Spleen (tissue), 7 donors: ENCODE measurements around the gene G3BP1.

Experiments used
- CTCF ChIP-seq, 11 experiments: fragments of 200-600 bp in 7 of 11; fragments of 450-650 bp in 4 of 11; sonication (generic) in 4 of 11; IDR thresholded peaks in 8 of 11; conservative IDR thresholded peaks in 3 of 11; 1 replicate in 7 of 11; 2 replicates in 4 of 11; pipeline versions ENCODE4 v1.4.0 to v1.8.0; 2016 to 2021; ENCODE audit warnings: antibody characterized with exemption in 11 of 11, inconsistent platforms in 4 of 11, mild to moderate bottlenecking in 1 of 11
- POLR2A ChIP-seq, 3 donors: fragments of 450-650 bp; IDR thresholded peaks; one replicate each; pipeline ENCODE4 v1.5.1; 2017; ENCODE audit warnings: antibody characterized with exemption in 3 of 3, mild to moderate bottlenecking in 1 of 3
- POLR2AphosphoS5 ChIP-seq, 3 donors: sonication (generic); formaldehyde crosslinking; IDR thresholded peaks; one replicate each; pipeline ENCODE4 v1.5.1; 2017; ENCODE audit warnings: antibody characterized with exemption in 3 of 3
- donor health status: DM: no; HTN: no; CAD: no; lungs with moderate emphysema.
- donor health status: DM: no; HTN: no; CAD: no.
- donor health status: DM: no; HTN: no; CAD: no.

- TF ChIP-seq CTCF (IDR thresholded peaks at IDR 0.05 in 8 of 11, conservative IDR thresholded peaks at IDR 0.05 in 3 of 11) (no peak), POLR2A (IDR thresholded peaks at IDR 0.05) (no peak), POLR2AphosphoS5 (IDR thresholded peaks at IDR 0.05) (no peak)
Observed at GRCh38 chr5:151751091-151751490, 20.7 kb upstream of the G3BP1 start.
